Globus pallidus (tissue), 1 donor: ENCODE measurements around the gene RBBP8.
"Not testable (repeated sequence)": the region's sequence is repeated elsewhere in the genome, so short reads cannot be mapped to it uniquely, and the experiment has no call there.

Experiments used
- DNase-seq: peaks from one replicate; pipeline ENCODE4 v3.0.0-alpha.2; 2015; ENCODE audit warnings: low spot score

Gene RBBP8

DNA sequence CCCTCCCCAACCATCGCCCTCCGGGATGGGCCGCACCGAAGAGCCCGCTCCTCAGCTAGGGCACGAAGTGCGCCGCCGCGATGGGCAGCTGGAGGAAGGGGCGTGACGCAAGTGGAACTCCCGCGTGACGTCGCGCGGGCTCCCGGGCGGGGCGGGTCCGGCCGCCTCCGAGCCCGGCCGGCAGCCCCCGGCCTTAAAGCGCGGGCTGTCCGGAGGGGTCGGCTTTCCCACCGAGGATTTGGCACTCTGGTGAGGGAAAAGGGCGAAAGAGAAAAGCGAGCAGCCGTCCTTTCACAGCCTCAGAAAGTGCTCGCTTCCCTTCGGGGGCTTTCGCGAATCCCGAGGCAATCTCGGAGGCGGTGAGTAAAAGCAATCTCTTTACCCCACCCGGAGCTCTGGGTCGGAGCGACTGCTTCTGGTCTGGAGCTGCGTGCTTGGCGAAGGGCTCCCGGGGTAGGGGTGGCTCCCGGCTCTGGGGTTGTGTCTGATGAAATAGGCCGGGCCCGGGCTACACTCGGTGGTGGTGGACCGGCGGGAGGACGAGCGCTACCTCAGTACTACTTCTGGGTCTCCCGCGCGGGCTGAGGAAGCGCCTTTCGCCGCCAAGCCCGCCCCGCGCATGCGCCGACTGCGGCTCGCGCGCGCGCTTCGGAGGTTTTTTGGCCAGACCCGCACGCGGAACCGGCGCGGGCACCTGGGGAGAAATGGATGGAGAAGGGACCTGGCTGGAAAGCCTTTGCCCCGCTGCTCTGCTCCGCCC, at the start of gene RBBP8:
Gene RBBP8, plus strand, starts transcription at position 123 of the 760 bp plus-strand sequence. CDS start 3,524 bp downstream, outside the sequence.
- peak; percentile 83 for DNase-seq

DNA sequence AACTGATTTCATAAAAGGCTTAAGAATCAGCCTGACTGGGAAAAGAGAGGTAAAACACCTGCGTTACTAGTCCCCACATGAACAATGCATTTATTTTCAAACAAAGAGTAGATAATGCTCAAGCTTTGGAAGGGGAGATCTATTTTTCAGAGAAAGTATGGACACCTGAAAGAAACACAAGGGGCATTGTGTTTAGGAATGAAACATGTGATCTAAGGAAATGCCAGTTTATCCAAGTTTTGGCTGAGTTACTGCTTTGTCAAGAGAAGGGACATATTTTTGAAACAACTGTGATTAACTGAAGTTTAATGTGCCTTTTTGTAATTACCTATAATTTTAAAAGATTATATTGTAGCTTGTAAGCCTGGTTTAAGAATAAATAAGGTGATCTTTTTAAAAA, 49.3 kb upstream of the RBBP8 start:
- no peak for DNase-seq

DNA sequence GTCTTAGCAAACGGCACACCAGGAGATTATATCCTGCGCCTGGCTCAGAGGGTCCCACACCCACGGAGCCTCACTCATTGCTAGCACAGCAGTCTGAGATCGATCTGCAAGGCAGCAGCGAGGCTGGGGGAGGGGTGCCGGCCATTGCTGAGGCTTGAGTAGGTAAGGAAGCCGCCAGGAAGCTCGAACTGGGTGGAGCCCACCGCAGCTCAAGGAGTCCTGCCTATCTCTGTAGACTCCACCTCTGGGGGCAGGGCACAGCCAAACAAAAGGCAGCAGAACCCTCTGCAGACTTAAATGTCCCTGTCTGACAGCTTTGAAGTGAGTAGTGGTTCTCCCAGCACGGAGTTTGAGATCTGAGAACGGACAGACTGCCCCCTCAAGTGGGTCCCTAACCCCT, 47.4 kb upstream of the RBBP8 start:
- not testable (repeated sequence) for DNase-seq

DNA sequence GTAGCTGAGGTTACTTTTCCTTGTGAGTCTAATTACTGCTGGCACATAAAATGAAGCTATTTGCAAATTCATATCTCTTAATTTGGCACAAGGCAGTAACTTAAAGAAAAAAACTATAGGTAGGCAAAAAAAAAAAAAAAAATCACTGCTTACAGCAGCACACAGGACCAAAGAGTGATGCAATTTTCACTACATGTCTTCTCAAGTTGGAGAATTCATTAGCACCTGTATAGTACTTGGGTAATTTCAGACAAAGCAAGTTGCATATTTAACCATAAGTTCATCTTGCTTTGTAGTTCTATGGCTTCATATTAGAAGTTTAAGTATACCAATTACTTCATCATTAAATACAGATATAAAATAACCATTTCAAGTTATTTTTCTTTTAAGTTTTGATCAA, 33.7 kb upstream of the RBBP8 start:
- DNase-seq = no peak

DNA sequence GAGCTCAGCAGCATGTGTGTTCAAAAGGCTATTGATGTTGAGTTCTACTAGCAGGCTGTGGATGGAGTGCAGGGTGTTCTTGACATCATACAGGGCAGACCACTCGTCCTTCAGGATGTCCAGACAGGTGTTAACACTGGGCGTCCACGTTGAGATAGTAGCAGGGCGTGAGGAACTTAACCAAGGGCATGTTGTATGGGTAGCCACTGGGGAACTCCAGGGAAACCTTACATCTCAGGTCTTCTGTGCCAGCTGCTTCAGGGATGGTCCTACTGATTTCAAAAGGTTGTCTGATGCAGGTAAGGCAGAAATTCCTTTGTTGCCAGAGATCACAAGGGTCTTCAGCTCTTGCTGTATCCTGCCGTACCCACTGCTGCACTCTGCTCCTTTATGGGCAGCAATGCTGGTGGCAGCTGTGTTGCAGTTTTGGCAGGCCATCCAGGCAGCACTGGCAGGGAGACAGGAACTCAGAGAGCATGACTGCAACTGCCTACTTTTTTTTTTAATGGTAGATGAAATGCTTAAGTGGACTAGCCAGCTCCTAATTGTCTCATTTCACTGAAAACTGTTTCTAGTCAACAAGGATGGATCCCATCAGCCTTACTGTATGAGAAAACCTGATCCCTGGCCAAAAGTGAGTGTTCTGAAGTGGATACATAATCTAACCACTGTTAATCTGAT, 32.4 kb upstream of the RBBP8 start:
- DNase-seq = peak; percentile 16

DNA sequence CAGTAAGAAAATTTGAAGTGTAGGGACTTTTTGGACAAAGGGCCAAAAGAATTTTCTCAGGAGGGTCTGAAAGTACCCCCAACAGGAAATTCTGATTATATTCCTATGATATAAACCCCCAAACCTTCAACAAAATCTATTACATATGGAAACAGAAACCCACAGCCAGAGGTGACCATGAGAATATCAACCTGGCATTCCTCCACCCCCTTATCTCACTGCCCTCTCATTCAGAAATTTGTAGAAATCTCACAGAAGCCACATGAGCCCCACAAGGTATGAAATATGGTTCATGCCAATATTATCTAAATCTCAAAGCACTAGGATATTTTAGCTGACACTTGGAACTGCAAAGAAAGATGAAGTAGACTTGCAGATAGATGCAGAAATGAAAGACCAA, 31.0 kb upstream of the RBBP8 start:
- DNase-seq = no peak

DNA sequence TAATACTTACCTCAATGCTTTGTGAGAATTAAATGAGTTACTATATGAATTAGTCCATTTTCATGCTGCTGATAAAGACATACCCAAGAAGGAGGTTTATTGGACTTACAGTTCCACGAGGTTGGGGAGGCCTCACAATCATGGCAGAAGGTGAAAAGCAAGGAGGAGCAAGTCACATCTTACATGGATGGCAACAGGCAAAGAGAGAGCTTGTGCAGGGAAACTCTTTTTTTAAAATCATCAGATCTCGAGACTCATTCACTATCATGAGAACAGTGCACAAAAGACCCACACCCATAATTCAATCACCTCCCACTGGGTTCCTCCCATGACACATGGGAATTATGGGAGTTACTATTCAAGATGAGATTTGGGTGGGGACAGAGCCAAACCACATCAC, 29.9 kb upstream of the RBBP8 start:
- not testable (repeated sequence) for DNase-seq

DNA sequence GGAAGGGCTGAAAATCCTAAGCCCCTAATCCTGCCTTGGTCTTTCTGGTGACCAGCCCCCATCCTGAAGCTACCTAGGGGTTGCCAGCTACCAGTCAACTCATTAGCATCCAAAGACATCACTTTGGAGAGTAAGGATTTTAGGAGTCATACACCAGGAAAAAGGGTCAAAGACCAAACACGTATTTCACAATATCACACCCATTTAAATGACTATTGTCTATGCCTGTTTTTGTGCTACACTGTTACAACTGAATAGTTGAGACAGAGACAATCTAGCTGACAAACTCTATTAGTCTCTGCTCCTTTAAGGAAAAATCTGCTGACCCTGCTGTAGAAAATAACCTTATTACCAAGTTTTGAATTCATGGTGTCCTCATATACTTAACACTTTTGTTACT, 21.0 kb upstream of the RBBP8 start:
- DNase-seq = no peak

DNA sequence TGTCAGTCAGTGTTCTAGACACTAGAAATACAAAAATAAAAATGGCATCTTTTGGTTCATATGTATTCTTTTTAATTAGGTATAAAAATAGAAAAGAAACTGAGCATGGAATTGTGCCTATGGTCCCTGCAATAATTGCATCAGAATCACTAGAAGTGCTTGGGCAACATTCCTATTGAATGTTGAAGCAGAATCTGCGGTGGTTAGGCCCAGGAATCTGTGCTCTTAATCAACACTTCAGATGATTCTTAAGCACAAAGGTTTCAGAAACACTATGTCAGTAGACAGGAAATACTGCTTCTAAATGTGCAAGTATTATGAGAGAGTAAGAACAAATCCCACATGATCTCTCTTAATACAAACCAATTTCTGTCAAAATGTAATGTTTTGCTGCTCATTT, 20.3 kb upstream of the RBBP8 start:
- DNase-seq = no peak

DNA sequence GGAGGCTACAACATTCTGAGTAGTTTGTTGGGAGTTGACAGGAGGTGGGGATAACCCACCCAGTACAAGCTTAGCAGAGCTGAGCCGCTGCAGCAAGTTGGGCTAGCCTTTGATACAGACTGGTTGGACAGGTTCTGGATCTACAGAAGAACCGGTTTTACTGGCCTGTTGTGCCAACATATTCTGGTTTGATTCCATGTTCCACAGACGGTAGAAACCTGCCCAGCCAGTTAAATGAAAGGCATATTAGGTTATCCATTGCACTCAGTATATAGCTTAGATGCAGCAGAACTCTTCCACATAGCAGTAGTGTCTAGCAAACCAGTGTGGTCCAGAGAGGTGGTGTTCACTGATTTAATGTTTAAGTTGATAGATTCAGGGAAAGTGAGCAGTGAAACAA, 19.3 kb upstream of the RBBP8 start:
- no peak for DNase-seq

DNA sequence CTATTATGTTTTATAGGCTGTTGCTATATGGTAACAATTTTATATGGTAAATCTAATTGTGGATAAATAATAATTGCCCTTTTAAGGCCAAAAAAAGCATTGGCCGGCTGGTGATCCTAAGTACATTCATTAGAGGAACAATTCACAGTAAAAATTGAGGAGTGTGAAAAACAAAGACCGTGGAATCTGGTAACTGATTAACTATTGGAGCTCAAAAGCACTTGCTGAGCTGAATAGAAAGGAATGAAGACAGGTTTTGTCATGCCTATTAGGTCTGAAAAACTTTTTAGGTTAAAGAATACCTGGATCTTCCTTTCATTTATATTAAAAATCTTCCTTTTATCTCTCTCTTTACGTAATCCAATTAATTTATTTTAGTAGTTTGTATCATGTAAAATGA, 18.5 kb upstream of the RBBP8 start:
- no peak for DNase-seq

DNA sequence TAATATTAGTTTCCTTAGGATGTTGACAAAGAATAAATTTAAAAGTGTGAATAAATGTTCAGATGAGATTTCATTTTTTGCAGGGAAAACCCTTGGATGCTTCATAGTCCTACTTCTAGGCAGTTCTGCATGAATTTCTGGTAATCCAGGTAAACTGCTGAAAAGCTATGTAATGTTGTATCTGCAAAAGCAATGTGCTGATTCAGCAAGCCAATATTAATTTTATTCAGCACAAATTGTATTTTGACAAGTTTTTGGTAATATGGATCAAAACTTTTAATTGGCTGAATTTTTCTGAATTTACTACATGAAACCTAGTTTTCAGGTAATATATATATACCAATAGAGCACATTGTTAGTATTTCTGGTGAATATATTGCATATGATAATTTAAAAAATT, 17.8 kb upstream of the RBBP8 start:
- no peak for DNase-seq

DNA sequence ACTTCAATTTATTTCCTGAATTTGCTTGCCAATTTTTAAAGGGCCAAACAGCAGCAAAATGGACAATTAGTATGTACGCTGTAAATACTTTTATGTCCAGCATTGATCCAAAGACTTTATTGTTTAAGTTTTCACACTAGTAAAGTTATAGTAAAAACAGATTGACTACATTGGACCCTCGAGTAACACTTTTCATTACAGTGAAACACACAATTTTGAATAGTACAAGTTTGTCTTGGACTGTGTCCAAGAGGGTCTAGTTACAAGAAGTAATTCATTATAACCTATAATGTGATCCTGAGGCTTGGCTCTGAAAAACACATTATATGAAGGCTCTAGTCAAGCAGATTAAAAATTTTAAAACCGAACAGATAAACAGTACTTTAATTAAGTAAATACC, 11.4 kb upstream of the RBBP8 start:
- DNase-seq = no peak

DNA sequence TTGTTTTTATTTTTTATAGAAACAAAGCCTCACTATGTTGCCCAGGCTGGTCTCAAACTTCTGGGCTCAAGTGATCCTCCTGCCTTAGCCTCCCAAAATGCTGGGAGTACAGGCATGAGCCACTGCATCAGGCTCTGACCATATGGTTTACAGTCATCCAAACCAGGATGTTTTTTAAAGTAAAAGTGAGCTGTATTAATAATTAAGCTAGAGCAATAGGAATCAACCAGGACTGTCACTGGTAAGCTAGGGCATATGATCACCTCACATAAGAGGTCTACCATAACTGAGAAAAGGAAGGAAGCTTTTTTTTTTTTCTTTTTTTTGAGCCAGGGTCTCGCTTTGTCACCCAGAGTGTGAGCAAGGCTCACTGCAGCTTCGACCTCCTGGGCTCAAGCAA, 8.5 kb upstream of the RBBP8 start:
- no peak for DNase-seq

DNA sequence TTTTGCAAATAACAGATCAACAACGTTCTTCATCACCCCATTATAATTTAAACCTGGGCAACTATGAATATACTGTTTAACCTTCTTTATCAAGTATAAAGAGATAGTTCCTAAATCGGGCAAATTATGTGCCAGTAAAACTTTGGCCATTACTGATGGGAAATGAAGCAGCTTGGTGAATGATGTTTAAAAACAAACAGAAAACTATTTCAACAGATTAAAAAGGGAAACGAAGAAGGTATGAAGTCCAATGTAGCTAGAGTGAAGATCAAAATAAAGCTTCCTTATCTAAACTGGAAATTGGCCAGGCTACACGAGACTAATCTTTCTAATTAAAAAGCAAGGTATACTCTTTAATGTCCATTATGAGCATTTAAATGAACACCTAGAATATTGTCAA, 6.7 kb upstream of the RBBP8 start:
- DNase-seq = no peak

DNA sequence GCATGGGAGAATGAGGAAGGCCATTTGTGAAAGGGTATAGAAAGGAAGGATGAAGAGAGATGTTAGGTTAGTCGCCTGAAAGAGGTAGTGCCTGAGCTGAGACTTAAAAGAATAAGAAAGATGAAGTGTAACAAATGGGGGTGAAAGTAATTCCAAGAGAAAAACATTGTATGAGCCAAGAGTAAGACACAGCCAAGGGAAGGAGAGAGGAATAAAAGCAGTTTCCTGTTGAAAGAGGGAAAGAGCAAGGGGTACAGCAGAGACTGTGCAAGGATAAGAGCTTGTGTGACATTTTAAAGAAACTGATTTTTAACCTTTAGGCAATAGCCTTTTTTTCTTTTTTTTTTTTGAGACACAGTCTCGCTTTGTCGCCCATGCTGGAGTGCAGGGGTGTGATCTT, 4.8 kb upstream of the RBBP8 start:
- no peak for DNase-seq

DNA sequence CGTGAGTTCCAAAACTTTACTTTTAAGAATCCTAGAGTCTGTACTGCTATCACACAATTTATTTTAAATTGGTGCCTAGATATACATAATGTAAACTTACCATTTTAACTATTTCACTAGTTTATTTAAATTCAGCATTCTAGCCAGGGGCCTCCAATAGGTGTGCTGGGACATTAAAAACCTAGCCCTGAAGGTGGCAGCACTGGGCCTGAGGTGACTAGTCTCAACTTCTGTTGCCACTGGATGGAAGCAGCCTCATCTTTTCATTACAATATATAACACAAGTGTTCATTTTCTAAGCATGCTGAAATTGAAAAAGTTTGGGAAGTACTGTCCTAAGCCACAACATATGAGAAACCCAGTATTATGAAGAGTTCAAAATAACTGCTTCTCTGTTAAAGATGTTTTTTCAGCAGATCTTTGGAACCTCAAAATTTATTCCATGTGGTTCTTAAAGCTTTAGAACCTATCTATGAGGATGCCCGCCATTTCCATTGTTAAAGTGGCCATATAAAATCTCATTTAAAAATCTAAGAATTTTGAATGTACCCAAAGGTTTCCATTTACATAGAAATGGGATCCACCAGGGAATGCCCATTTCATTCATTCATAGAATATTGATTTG, 2.9 kb upstream of the RBBP8 start:
- DNase-seq = peak; percentile 40

DNA sequence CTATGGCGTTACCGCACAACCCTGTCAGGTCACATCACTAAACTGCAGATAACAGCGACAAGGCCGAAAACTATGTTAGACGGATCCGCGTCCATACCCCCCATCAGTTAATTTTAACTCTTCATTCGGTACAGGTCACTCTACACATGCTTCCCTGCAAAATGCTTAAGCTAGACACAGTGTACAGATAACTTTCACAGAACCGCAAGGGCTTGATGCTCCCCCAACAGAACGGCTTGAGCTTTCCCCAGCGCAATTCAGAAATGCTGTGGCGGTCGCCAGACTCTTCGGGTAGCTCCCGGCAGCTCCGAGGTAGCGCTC, 283 bp upstream of the RBBP8 start:
- no peak for DNase-seq

DNA sequence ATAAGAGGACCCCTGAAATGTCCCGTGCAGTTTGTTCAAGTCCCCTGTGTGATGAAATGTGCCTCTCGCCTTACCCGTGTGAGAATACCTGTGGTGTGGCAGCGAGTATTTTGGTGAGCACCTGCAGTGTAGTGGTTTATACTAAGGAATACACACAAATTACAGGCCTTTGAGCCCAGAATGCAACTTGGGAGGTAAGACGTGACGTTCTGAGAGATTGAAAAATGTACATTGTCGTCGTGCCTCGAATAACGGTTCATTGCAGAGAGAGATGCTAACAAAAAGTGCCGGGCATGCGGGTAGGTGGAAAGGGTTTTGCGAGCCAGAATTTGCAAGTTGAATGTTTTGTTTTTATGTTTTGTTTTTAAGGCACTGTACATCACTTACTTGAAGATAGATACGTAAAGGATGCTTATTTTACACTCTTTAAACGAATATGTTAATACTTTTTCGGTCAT, 867 bp downstream of the RBBP8 start:
- DNase-seq = no peak

DNA sequence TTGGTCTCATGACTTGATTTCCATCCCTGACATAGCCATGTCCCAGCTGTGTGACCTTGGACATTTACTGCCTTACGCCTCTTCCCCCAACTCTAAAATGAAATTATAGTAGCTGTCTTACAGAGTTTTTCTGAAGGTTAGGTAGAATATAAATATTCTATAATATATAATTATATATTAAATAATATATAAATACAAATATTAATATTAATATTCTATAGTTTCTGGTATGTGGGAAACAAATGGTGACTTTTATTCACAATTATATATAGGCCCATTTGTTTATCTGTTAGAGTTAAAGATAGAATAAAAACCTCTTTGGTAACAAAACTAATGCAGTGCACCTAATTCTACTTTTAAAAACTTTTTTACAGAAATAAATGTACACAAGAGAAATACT, 1.7 kb downstream of the RBBP8 start:
- no peak for DNase-seq

DNA sequence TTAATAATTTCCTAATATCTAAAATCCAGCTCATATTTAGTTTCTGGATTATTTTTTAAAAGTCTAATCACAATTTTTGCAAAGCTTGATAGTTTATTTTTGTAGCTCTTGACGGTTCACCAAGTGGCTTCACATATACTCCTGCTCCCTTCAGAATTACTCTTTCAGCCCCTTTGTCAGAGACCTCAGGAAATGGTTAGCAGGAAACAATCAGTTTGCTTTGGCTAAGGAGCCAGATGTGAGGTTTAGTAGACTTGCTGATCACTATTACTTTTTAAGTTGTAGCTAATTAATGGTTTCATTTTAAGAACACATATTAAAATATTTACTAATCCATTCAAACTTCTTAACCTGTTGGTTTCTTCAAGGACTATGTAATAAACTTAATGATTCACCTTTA, 2.3 kb downstream of the RBBP8 start:
- DNase-seq = no peak

DNA sequence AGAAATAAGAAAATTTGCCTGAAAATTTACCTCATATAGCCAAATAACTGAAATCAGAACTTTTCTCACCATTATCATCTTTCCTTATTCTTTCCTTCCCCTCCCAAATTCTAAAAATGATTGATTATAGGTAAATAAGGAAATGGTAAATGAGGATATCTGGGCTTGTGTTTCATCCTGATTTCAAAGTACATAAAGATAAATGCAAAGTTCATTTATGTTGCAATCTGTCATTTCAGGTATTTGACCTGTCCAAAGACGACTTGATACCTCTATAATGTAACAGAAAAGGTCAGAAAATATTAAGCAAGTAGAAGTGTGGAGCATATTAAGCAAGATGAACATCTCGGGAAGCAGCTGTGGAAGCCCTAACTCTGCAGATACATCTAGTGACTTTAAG, 3.4 kb downstream of the RBBP8 start:
- DNase-seq = no peak

DNA sequence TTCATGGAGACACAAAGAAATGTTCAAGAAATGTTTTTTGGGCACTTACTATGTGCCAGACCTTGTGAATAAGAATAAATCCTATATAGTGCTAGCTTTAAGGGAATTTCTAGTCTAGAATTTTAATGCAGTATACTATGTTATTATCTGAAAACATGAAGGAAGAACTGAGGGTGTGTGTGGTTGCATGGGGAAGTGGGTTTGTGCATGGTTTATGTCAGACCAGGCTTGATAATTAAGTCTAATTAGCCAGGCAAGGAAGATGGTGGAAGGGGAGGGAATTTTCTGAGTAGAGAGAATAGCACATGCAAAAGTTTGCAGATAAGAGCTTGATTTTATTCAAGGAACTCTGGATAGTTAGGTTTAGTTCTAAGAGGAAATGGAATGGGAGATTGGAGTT, 6.5 kb downstream of the RBBP8 start:
- no peak for DNase-seq

DNA sequence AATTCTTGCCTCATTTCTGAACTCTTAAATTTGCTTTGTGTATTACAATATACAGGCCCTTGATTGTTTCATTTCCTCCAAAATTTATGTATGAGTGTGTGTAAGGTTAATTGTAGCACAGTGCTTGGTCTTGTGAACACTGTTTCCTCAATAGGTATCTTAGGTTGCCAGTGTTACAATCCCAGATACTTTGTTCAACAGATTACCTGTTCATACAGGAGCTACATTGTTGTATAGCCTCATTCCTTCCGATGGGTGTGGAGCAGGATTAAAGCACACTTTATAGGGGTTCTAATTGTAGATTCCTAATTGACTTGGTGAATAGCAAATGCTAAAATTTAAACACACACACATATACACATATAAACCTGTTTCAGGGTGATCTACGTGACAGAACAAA, 10.7 kb downstream of the RBBP8 start:
- DNase-seq = no peak
